AG04450 (cell line): Measurements from ENCODE around the gene TBC1D3D. TPM values are rescaled to one million over a fixed set of nuclear protein-coding genes. Genes with fewer than 3 reads are reported as not detected.
"Not testable (repeated sequence)": the region's sequence is repeated elsewhere in the genome, so short reads cannot be mapped to it uniquely, and the experiment has no call there.

Experiments
- CTCF ChIA-PET: fragments of 300-600, 350-600 bp; formaldehyde crosslinking; extraction: SDS; loops from one replicate; lab custom pipeline; 2022; ENCODE audit warnings: antibody characterized with exemption, inconsistent platforms; lab: Charles Lee
- POLR2A ChIA-PET: fragments of 350-600 bp; formaldehyde crosslinking; extraction: SDS; loops from one replicate; lab custom pipeline; 2021; ENCODE audit warnings: antibody characterized with exemption, inconsistent platforms; lab: Yijun Ruan, JAX
- DNase-seq: peaks from one replicate; pipeline ENCODE4 v3.0.0-alpha.2; 2011; ENCODE audit warnings: low read depth, low spot score
- H3K27ac ChIP-seq: one replicate; pipeline ENCODE4 v1.5.1; 2012; ENCODE audit warnings: low read depth, low read length, control low read depth
- H3K27me3 ChIP-seq: one replicate; pipeline ENCODE4 v1.6.0; 2012; ENCODE audit warnings: low read length; ENCODE audit not compliant: control insufficient read depth, insufficient read depth
- H3K4me3 ChIP-seq: 2 replicates; pipeline ENCODE4 v1.5.1; 2011; ENCODE audit warnings: mild to moderate bottlenecking, low read depth, low read length, control low read depth
- H3K9me3 ChIP-seq: 2 replicates; pipeline ENCODE4 v1.5.1; 2012; ENCODE audit warnings: low read length; ENCODE audit not compliant: control insufficient read depth, insufficient read depth
- polyA minus RNA-seq: library from RNA; depleted of rRNA, polyadenylated mRNA; stranded (reverse); fragments of >200 nt; gene quantifications from 2 replicates; pipeline ENCODE4 v1.2.3, GENCODE V29; 2011; rRNA and poly(A)+ RNA removed
- polyA plus RNA-seq: library from polyadenylated mRNA; depleted of rRNA; stranded (reverse); fragments of >200 nt; gene quantifications from 2 replicates; pipeline ENCODE4 v1.2.3, GENCODE V29; 2011; rRNA removed

The TBC1D3D gene
- 3.6 TPM in 2 replicates for polyA plus RNA-seq
- 0.48 and 0.87 TPM in 2 replicates for polyA minus RNA-seq

DNA sequence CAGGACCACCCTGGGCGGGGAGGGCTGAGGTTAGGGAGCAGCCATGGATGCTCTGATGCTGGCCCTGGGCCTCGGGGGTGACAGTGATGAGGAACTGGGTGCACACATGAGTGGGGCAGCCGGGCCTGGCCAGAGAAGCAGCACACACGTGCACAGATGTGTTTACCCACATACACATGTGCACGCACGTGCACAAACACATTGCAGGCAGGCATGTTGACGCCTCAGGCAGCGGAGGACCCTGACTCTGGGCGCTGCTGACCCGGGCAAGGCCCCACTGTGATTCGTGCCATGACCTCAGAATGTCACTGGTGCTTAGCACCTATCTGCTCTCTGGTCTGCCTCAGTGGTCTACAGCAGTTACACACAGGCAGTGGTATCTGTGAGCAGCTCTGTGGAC lies at the start of gene TBC1D3D:
TBC1D3D (plus strand) TSS at position 301 of the 400 bp plus-strand sequence. CDS start 1,585 bp downstream, outside the sequence.
- H3K27me3 ChIP-seq, DNase-seq, H3K27ac ChIP-seq, H3K4me3 ChIP-seq, H3K9me3 ChIP-seq, POLR2A ChIA-PET, CTCF ChIA-PET: not testable (repeated sequence)

DNA sequence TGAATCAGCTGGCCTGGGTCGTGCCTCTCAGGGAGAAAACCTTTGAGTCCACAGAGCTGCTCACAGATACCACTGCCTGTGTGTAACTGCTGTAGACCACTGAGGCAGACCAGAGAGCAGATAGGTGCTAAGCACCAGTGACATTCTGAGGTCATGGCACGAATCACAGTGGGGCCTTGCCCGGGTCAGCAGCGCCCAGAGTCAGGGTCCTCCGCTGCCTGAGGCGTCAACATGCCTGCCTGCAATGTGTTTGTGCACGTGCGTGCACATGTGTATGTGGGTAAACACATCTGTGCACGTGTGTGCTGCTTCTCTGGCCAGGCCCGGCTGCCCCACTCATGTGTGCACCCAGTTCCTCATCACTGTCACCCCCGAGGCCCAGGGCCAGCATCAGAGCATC lies 14.8 kb upstream of the TBC1D3D start, which contains the start of gene TBC1D3L:
TBC1D3L (minus strand) TSS at position 101 of the 400 bp plus-strand sequence. CDS start 1,540 bp downstream, outside the sequence.
- H3K27me3 ChIP-seq, DNase-seq, H3K9me3 ChIP-seq, CTCF ChIA-PET, H3K27ac ChIP-seq, POLR2A ChIA-PET, H3K4me3 ChIP-seq: not testable (repeated sequence)

Other genes starting within 250 kb of the TBC1D3D start
- gene TBC1D3K, start 79.6 kb upstream of the TBC1D3D start, polyA plus RNA-seq: not detected in 2 replicates
- gene TBC1D3L, start 14.9 kb upstream of the TBC1D3D start, polyA plus RNA-seq: 3.6 and 4.8 TPM in 2 replicates
- not detected in 2 replicates for gene TBC1D3C, start 64.7 kb downstream of the TBC1D3D start, polyA plus RNA-seq
- gene TBC1D3E, start 124.0 kb downstream of the TBC1D3D start, polyA plus RNA-seq: not detected in 2 replicates
- not detected in 2 replicates for gene TBC1D3, start 188.6 kb downstream of the TBC1D3D start, polyA plus RNA-seq